DMS53 treated with DMSO at 0.1 percent for 48 hours (cell line): ENCODE data around the gene C21orf58.
"Not testable (repeated sequence)": the region's sequence is repeated elsewhere in the genome, so short reads cannot be mapped to it uniquely, and the experiment has no call there.

Source experiments
- DNase-seq: peaks from one replicate; lab custom pipeline; 2025; ENCODE audit not compliant: unreplicated experiment; lab: John Stamatoyannopoulos, UW

The C21orf58 gene

DNA sequence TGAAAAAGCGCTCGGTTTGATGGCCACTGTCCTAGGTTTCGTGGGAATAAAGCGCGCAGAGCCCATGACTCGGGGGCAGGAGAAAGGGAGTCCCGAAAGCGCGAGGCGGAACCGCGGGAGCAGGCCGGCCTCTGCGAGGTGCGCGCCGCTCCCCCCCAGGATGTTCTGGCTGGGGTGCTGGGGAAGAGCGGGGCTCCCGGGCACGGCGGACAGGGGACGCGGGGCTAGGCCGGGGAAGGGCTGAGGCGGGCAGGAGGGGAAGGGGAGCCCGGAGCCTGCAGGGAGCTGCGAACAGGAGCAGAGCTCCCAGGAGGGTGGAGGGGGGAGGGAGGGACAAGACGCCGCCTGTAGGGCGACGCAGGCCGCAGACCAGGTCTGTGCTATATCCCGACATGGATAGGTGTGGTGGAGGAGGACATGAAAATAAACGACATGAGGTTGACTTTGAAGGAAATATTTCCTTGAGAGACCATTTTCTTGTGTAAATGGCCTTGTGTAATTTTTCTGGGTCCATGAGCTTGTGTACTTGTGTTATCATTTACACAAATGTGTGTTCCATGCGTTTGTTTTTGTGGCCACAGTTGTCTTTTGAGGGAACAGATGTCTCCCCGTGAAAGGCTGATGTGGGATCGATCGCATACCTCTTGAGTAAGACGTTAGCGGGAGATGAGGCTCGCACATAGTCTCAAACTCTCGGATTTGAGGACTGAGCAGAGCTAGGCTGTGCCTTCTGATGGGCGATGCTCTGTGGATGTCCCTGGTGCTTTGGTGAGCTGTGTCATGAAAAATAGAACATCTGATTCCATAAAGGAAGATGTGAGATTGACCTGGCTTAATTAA is 1.6 kb upstream of the C21orf58 start:
- DNase-seq: no peak

DNA sequence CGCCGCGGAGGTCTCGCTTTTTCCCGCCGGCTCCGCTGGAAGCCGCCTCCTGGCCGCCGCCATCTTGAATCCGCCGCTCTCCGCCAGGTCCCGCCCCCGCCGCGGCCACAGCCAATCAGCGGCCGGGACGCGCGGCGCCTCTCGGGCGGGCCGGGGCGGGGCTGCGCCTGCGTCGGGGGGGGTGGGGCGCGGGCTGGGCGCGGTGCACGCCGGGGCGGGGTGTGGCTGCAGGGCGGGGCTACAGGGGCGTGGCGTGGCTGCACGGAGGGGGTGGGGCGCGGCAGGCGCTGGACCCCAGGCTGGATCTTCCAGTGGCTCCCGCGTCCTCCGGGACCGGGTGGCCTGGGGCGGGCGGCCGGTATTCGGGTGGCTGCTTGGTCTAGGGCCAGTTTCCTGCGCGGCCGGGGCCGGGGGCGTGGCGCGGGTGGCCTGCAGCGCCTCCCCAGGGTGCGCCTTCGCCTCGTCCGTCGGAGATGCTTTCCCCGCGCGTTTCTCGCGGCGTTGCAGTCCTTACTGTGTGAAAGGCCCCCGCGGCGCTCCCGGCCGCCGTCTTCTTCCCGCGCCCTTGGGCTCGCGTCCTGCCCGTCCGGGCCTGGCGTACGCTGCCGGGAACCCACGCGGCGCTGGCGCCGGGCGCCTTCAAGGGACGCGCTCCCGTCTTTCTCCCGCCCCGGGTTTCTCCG is 861 bp upstream of the C21orf58 start:
- peak; percentile 59 for DNase-seq

DNA sequence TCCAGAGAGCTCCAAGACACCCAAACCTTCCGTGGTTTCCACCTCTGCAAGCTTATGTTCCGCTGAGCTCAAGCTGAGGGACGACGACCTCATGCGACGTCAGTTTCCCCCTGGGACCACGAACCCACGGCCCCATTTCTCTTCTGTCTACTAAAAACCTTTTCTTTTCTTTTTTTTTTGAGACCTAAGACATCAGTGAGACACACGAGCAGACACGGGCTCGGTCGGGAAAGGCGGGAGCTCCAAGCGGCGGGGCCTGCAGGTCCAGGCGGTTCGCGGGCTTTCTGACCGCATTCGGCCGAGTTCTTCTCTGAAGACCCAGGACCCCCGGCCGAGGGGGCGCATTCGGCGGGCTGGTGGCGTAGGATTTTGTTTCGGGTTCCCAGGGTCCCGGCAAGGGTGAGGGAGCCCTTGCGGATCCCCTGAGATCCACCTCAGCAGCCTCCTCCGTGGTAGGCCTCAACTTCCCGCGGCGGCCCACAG is 402 bp downstream of the C21orf58 start:
- DNase-seq: no peak

DNA sequence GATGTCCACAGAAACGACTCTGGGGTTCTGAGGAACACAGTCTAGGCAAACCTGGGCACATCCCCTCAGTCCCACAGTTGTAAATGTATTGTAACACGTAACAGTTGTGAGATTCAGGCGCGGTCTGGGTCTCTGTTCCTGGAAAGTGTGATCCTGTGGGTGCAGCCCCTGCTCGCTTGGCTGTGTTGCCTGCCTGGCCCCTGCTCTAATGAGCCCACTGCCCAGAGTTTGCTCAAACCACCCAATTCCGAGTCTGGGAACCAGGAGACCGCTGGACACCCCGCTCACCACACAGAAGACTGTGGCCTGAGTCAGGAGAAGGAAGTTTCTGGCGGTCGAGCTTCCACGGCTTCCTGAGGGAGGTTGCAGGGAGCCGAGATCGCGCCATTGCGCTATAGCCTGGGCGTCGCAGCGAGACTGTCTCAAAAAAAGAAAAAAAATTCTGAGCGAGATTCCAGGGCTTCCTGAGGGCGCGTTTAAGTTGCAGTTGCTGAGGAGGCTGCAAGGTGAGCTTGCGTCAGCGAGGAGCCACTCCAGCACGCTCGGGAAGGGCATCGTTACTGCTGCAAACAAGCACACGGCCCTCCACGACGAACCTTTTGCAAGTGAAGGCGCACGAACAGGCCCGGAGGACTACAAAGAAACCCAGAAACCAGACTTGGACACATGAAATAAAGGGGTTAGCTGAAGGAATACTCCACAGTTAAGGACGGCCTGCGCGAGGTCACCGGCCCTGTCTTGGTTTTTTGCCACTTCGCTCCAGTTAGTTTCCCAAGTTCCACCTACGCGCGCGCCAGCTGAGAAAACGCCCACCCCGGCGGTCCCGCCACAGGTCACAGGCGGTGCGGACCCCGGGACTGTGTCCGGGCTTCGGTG is 1.1 kb downstream of the C21orf58 start:
- DNase-seq: no peak

DNA sequence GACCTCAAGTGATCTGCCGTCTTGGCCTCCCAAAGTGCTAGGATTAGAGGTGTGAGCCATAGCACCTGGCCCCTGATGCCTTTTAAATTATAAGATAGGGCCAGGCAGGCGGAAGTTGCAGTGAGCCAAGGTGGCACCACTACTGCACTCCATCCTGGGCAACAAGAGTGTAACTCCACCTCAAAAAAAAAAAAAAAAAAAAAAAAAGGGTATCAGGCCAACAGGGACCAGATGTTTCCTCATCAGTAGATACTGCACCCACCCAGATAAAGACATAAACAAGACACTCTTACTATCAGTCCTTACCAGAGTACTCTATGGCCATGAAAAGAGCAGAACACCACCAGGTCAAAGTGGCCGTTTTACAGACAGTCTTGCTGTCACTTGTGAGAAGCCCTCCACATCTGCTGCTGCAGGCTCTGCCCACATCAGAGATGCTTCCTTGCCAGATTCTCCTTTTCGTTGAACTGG is 3.3 kb downstream of the C21orf58 start:
- DNase-seq: no peak

DNA sequence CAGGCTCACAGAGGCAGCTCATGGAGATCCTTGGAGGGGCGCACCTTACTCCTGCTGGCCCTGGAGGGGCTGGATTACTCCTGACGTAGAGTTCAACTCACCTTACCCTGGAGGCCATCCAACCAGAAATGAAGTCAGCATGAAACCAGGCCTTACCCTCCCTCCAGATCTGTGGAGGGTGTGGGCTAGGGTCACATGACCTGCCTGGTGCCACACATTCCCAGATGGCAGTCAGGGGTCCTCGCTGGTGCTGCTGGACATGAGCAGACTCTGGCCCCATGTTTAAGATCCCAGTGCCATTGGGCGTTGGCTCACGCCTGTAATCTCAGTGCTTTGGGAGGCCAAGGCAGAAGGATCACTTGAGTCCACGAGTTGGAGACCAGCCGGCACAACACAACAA is 4.5 kb downstream of the C21orf58 start:
- DNase-seq: no peak

DNA sequence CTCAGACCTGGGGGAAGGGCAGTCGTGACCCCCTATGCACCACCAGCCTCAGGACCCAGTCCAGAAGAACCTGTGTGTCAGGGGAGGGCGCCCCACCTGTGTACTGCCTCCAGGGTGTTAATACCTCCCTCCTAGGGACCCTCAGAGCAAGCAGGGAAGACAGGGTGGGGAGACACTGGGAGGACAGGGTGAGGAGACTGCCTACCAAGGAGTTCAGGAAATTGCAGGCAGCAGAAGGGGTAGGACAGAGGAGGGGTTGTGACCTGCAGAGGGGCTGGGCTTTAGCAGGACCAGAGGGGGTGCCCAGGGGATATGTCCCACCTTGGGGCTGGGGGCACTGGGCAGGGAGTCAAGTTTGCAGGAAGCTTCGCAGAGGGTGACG is 5.2 kb downstream of the C21orf58 start:
- DNase-seq: no peak

DNA sequence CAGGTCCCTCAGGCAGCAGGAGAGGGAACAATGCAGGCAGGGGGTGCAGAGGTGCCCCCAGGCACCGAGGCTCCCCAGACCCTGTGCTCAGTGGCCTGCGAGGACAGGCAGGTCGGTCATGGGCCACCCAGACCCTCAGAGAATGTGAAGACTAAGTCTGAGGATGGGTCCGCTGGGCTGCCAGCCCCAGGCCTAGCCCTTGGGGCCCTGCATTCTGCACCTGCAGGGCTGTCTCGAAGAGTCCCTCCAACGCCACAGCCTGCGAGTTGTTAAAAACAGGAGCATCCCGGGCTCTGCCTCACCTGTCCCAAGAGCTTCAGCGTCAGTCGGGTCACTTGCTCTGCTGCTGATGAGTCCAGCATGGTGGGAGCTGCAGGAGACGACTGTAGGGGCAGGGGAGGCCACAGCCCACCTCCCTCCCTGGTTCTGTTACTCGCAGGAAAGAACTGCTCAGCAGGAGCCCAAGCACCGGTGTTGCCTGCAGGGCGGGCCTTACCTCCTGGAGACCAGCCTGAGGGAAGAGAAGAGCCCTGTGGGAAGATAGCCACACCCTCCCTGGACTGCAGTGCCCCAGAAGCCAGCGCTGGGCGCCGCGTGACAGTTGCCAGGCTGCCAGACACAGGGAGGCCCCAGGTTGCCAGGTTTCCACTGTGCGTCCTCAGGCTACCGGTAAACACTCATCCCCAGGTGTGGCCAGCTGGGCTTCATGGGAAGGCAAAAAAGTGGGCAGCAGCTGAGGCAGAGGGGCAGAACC is 5.8 kb downstream of the C21orf58 start:
- DNase-seq: peak; percentile 5

DNA sequence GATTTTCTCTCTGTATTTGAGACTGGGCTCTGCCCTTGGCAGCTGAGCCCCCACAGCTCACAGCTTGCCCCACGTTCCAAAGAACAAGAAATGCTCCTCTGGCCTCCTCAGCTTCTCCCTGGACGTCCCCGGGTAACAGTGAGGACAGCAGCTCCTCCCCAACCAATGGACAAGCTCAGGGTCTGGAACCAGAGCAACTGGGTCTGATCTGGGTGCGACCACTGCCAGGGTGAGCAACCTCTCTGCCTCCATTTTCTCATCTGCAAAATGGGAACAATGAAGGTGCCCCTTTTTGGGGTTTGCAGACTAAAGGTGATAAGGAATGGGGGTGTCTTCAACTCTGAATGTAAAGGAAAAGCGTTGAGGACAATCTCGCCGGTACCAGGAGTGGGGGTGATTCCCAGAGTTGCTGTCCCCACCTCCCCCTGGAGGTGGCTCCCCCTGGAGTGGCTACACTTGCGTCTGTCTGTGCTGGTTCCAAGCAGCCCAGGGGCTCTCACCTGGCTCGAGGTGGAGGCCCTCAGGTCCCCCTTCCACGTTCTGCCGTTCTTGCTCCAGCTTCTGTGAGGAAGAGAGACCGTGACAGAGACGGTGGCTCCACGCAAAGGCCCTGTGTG is 6.9 kb downstream of the C21orf58 start:
- DNase-seq: no peak

DNA sequence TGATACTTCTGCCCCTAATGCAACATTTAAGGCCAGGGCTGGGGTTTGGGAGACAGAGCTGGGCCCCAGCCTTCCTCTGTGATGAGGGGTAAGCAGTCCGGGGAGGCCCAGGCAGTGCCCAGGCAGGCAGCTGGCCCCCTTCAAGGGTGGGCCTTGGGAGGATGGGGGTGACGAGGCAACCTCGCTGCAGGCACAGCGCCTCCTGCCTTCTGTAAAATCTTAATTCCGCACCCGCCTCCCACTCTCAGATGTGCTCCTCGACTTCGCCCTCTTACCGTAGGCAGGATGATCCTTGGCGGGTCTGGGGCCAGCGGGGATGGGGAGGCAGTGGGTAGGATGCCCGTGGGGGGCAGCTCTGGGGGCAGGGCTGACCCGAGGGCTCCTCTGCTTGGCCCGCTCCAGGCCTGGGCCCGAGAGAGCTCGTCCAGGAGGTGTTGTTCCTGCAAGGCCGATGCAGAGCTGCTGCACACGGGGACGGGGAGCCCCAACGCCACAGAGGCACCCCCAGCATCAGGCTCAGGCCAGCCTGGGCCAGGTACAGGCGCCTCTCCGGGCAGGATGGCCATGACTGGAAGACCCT is 9.1 kb downstream of the C21orf58 start:
- no peak for DNase-seq

DNA sequence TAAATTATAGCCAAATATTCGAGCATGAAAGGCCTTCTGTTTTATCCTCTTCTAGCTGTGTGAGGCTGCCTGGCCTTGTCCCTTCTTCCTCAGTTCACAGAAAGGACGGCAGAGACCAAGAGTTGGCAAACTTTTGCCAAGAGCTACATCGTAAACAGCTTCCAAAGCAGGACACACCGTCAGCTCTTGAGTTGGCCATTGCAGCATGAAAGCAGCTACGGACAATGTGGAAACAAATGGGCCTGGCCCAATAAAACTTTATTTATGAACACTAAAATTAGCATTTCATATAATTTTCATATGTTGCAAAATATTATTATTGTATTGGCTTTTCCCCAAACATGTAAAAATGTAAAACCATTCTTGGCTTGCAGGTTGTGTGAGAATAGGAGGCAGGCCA is 10.7 kb downstream of the C21orf58 start:
- DNase-seq: no peak

DNA sequence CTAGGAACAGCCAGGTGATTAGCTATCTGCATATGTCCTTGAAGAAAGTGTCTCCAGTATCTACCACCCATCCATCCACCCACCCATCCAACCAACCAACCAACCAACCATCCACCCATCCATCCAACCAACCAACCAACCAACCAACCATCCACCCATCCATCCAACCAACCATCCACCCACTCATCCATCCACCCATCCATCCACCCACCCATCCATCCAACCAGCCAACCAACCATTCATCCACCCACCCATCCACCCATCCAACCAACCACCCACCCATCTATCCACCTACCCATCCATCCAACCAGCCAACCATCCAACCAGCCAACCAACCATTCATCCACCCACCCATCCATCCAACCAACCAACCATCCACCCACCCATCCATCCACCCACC is 12.1 kb downstream of the C21orf58 start:
- DNase-seq: no peak

DNA sequence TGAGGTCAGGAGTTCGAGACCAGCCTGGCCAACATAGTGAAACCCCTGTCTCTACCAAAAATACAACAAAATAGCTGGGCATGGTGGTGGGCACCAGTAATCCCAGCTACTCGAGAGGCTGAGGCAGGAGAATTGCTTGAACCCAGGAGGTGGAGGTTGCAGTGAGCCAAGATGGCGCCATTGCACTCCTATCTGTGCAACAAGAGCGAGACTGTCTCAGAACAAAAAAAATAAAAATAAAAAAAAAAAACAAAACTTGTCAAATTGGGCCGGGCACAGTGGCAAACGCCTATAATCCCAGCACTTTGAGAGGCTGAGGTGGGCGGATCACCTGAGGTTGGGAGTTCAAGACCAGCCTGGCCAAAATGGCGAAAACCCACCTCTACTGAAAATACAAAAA is 13.4 kb downstream of the C21orf58 start:
- DNase-seq: not testable (repeated sequence)

DNA sequence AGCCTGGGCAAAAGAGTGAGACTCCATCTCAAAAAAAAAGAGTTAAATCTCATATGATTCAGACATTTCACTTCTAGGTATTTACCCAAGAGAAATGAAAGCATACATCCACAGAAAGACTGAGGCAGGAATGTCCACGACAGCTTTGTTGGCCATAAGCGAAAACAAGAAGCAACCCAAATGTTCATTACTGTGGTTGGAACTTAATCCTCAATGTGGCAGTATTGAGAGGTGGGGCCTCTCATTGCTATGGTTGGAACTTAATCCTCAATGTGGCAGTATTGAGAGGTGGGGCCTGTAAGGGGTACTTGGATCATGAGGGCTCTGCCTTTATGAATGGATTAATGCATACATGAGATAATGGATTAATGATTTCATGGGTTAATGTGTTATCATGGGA is 15.2 kb downstream of the C21orf58 start:
- DNase-seq: no peak

DNA sequence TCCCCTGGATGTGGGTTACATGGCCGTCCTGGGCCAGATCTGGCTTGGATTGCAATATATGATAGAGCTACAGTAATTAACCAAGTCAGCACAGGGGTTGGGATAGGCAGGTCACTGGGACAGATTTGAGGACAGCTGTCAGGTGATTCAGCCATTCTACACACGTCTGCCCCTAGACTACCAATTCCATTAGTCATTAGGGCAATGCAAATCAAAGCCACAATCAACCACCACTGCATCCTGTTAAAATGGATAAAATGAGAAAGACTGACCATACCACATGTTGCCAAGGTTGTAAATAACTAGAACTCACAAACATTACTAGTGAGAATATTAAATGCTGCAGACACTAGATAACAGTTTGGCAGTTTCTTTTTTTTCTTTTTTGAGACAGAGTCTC is 16.0 kb downstream of the C21orf58 start:
- no peak for DNase-seq

DNA sequence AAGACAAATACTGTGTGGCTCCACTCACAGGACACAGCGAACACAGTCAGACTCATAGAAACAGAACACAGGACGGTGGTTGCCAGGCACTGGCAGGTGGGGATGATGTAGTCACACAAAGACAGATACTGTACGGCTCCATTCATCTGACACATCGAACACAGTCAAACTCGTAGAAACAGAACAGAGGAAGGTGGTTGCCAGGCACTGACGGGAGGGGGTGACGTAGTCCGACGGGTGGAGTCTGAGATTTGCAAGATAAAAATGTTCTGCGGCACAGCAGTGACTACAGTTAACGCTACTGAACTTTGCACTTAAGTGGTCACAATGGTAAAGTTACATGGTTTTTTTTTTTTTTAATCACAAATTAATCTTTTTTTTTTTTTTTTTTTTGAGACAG is 18.7 kb downstream of the C21orf58 start:
- DNase-seq: no peak

DNA sequence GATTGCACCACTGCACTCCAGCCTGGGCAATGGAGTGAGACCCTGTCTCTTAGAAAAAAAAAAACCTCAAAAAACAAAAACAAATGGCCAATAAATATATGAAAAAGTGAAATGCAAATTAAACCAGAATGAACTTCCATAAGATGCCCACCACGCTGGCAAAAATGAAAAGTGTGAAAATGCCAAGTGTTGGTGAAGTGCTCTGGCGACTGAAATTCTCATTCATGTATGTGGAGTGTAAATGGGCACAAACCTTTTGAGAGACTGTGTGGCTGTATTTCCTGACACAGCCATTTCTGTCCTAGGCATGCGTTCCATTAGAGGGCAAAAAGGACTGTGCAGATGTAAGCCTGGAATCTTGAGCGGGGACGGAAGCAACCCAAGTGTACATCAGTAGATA is 19.2 kb downstream of the C21orf58 start:
- no peak for DNase-seq

DNA sequence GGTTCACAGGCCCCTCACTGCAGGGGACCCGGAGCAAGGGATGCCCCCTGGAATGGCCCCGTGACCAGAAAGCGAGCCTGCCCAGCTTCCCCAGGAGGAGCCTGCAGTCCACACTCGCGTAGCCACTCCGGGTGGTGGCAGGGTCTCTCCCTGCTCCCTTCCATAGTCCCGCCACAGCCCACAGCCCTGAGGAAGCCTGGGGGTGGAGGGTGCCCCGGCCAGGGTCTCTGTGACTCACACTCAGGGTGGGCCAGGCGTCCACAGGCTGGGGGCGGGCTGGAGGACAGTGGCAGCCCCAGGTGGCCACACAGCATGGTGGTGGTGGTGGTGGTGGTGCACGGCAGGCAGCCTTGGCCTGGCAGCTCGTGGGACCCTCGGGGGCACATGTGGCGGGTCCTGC is 21.9 kb downstream of the C21orf58 start:
- DNase-seq: no peak

DNA sequence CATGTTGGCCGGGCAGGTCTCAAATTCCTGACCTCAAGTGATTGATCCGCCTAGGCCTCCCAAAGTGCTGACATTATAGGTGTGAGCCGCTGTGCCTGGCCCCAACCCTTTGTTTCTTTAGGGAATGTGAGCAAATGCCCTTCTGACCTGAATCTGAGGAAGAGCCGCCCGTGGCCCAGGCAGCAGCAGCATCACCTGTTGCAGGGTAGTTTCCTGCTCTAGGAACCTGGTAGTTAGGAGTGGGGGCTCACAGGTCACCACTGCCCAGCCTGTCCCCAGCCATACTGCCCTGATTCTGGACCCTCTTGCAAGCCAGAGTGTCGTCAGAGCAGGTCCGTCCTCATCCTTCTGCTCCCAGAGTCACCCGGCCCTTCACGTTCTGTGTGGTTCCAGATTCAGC is 24.5 kb downstream of the C21orf58 start:
- no peak for DNase-seq
